Caco-2 (cell line): Measurements from ENCODE around the gene MYO9B. TPM values are rescaled to one million over a fixed set of nuclear protein-coding genes. Genes with fewer than 3 reads are reported as not detected.

Experiments used
- BruUV-seq: library from RNA; stranded (reverse); fragments of 400-500 nt; replicated peaks from 2 replicates; lab custom pipeline; 2021; lab: Mats Ljungman, UMichigan
- CTCF ChIA-PET: fragments of 300-600 bp; sonication (Branson Sonifier 250); formaldehyde crosslinking; loops from one replicate; lab custom pipeline; 2022; ENCODE audit warnings: antibody characterized with exemption; lab: Charles Lee
- POLR2A ChIA-PET: fragments of 300-600 bp; sonication (Branson Sonifier 250); formaldehyde crosslinking; loops from one replicate; lab custom pipeline; 2022; ENCODE audit warnings: antibody characterized with exemption; lab: Charles Lee
- DNase-seq, 2 experiments: peaks; one replicate each; pipeline versions ENCODE4 v3.0.0 to v3.0.0-alpha.2; 2020 to 2022
- H3K27me3 ChIP-seq: replicated peaks from 2 replicates; pipeline ENCODE4 v1.6.0; 2011; ENCODE audit warnings: low read length; ENCODE audit not compliant: control insufficient read depth, insufficient read depth
- H3K36me3 ChIP-seq: 2 replicates; pipeline ENCODE4 v1.5.1; 2011; ENCODE audit warnings: low read length; ENCODE audit not compliant: control insufficient read depth, insufficient read depth
- H3K4me1 ChIP-seq: fragments of 250-450 bp; sonication (Bioruptor Pico); 2 replicates; pipeline ENCODE4 v1.5.1; 2020; ENCODE audit warnings: mild to moderate bottlenecking
- H3K4me3 ChIP-seq: 2 replicates; pipeline ENCODE4 v1.5.1; 2011; ENCODE audit warnings: low read depth, mild to moderate bottlenecking, control low read depth, low read length
- H3K9me3 ChIP-seq: fragments of 250-450 bp; sonication (Bioruptor Pico); 2 replicates; pipeline ENCODE4 v1.5.1; 2020; ENCODE audit warnings: mild to moderate bottlenecking, moderate library complexity
- H3K27ac Mint-ChIP-seq: one replicate; pipeline ENCODE4 v1.8.0; 2022; ENCODE audit warnings: mixed read lengths; ENCODE audit not compliant: unreplicated experiment
- H3K27me3 Mint-ChIP-seq: one replicate; pipeline ENCODE4 v1.8.0; 2022; ENCODE audit warnings: mixed read lengths; ENCODE audit not compliant: insufficient read depth, unreplicated experiment
- H3K36me3 Mint-ChIP-seq: one replicate; pipeline ENCODE4 v1.8.0; 2022; ENCODE audit warnings: mild to moderate bottlenecking, mixed read lengths; ENCODE audit not compliant: insufficient read depth, unreplicated experiment
- H3K4me1 Mint-ChIP-seq: one replicate; pipeline ENCODE4 v1.8.0; 2022; ENCODE audit warnings: low read depth, mixed read lengths; ENCODE audit not compliant: unreplicated experiment
- H3K4me3 Mint-ChIP-seq: one replicate; pipeline ENCODE4 v1.8.0; 2022; ENCODE audit warnings: mild to moderate bottlenecking, moderate library complexity, mixed read lengths; ENCODE audit not compliant: unreplicated experiment
- H3K9me3 Mint-ChIP-seq: one replicate; pipeline ENCODE4 v1.8.0; 2022; ENCODE audit warnings: mixed read lengths; ENCODE audit not compliant: unreplicated experiment
- intact Hi-C: fragments of 100-400 bp; cut with micrococcal nuclease; formaldehyde crosslinking; loops from one replicate; pipeline ENCODE4 v1.10.0; 2022; ENCODE audit not compliant: unreplicated experiment
- total RNA-seq: library from RNA; stranded (reverse); gene quantifications from 2 replicates; pipeline ENCODE4 v1.2.3, GENCODE V29; 2022
- TF ChIP-seq, protein P1 (sequence below), 2 experiments: fragments of 200-600 bp in 1 of 2; IDR thresholded peaks; 1 replicate in 1 of 2; 2 replicates in 1 of 2; pipeline versions ENCODE4 v1.5.1 to v1.8.0; 2011 to 2022; ENCODE audit warnings: antibody characterized with exemption in 1 of 2, control low read depth in 1 of 2, inconsistent platforms in 1 of 2, low read depth in 1 of 2, low read length in 1 of 2, mild to moderate bottlenecking in 1 of 2, moderate library complexity in 1 of 2; ENCODE audit not compliant: insufficient read depth in 1 of 2, severe bottlenecking in 1 of 2, unreplicated experiment in 1 of 2

Gene MYO9B
- total RNA-seq, 1 experiment from 2014 or later = 47.6 TPM

DNA sequence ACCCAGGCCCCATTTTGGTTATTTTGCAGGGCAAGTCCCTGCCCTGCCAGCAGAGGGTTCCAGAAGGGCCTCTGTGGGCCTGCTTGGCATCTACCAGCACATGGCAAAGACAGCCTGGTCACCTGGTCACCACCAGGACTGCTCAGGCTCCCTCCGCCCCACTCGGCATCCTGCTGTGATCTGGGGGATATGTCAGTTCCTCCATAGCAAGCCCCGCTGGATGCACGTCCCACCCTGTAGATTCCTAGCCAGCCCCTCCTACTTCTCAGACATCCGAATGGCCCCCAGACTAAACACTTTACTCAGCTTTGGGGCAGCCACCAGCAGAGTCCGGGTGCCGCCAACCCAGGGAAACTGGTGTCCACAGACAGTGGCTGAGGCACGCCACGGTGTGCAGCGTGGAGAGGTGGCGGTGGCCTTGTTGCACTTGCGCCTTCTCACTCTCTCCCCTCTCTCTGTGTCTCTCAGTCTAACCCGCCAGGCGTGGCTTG lies 107.7 kb downstream of the MYO9B start:
- H3K27ac Mint-ChIP-seq = no peak overlapping the region

DNA sequence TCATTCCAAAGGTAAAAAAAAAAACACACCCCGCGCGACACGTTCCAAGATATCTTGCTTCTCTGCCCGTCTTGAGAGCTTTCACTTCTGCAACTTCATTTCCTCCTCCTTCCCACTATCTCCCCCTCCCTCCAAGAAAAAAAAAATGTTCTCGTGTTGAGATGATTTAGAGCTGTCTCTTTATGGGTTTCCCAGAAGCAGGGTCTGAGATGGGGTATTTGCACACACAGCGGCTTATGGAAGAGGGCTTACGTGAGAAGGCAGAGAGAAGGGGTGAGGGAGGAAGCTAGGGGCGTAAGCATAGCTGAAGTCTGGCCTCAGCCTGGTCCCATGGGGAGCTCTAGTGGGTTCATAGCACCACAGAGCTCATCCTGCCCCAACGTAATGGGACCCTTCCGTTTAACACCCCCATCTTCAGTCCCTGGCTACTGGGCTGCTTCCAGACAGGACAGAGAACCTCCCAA lies 108.3 kb downstream of the MYO9B start:
- H3K4me3 ChIP-seq = no peak overlapping the region
- no peaks in the 10 kb centered on the region for H3K4me1 ChIP-seq
- no peaks in the 10 kb centered on the region for H3K4me1 Mint-ChIP-seq
- no peak for DNase-seq
- CTCF ChIA-PET = interaction anchor here (0.6 kb wide), 1 partner anchor 229 kb away, joined by 4 read pairs; no protein-coding TSS in a partner anchor
- H3K36me3 Mint-ChIP-seq = peaks cover 28% of the 10 kb centered on the region
- TF ChIP-seq, protein P1, sequence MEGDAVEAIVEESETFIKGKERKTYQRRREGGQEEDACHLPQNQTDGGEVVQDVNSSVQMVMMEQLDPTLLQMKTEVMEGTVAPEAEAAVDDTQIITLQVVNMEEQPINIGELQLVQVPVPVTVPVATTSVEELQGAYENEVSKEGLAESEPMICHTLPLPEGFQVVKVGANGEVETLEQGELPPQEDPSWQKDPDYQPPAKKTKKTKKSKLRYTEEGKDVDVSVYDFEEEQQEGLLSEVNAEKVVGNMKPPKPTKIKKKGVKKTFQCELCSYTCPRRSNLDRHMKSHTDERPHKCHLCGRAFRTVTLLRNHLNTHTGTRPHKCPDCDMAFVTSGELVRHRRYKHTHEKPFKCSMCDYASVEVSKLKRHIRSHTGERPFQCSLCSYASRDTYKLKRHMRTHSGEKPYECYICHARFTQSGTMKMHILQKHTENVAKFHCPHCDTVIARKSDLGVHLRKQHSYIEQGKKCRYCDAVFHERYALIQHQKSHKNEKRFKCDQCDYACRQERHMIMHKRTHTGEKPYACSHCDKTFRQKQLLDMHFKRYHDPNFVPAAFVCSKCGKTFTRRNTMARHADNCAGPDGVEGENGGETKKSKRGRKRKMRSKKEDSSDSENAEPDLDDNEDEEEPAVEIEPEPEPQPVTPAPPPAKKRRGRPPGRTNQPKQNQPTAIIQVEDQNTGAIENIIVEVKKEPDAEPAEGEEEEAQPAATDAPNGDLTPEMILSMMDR (IDR thresholded peaks at IDR 0.05; ENCODE audit: insufficient read depth in 1 of 2, low read depth in 1 of 2, low read length in 1 of 2, severe bottlenecking in 1 of 2, unreplicated experiment in 1 of 2) = no peak
- no peaks in the 10 kb centered on the region for H3K27me3 ChIP-seq
- no peak overlapping the region for H3K27ac Mint-ChIP-seq
- H3K9me3 Mint-ChIP-seq = no peaks in the 10 kb centered on the region
- POLR2A ChIA-PET = no interaction called here
- BruUV-seq = no TSS peak
- H3K4me3 Mint-ChIP-seq = no peak overlapping the region
- intact Hi-C loops = no loop called here
- no peaks in the 10 kb centered on the region for H3K27me3 Mint-ChIP-seq
- H3K36me3 ChIP-seq = no peaks in the 10 kb centered on the region
- no peaks in the 10 kb centered on the region for H3K9me3 ChIP-seq

More for the DNA sequence above, 107.7 kb downstream of the MYO9B start:
- intact Hi-C loops = no loop called here
- Histone ChIP-seq H3K4me1 (no peaks in the 10 kb centered on the region), H3K36me3 (no peaks in the 10 kb centered on the region), H3K4me3 (no peak overlapping the region), H3K27me3 (no peaks in the 10 kb centered on the region), H3K9me3 (no peaks in the 10 kb centered on the region)
- Mint-ChIP-seq H3K9me3 (no peaks in the 10 kb centered on the region), H3K36me3 (peaks cover 28% of the 10 kb centered on the region), H3K4me3 (no peak overlapping the region), H3K4me1 (no peaks in the 10 kb centered on the region), H3K27me3 (no peaks in the 10 kb centered on the region)
- ChIA-PET CTCF (no interaction called here), POLR2A (no interaction called here)
- BruUV-seq = no TSS peak
- TF ChIP-seq, protein P1 (IDR thresholded peaks at IDR 0.05; ENCODE audit: insufficient read depth in 1 of 2, low read depth in 1 of 2, low read length in 1 of 2, severe bottlenecking in 1 of 2, unreplicated experiment in 1 of 2) = no peak
- DNase-seq = no peak

DNA sequence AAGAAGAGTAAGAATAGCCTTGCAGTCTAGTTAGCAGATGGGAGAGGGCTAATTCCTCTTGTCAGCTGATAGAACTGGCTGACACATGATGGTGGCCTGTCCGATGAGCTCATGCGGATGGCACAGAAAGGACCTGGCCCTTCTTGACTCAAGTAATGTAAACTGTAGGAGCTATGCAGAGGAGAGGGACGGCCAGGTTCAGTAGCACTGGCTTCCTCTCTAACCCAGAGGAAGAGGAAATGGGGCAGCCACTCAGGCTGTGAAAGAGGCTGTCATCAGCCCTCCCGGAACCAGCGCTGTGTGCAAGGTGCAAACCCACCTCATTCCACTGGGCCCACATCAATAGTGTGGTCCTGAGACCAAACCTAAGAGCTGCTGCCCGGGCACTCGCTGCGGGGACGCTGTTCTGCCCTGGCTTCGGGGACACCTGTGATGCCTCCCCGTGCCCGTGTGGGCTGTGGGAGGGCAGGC lies 108.8 kb downstream of the MYO9B start:
- H3K4me3 Mint-ChIP-seq = no peak overlapping the region
- H3K36me3 Mint-ChIP-seq = peaks cover 31% of the 10 kb centered on the region
- intact Hi-C loops = no loop called here
- BruUV-seq = no TSS peak
- Histone ChIP-seq H3K9me3 (no peaks in the 10 kb centered on the region), H3K4me1 (no peaks in the 10 kb centered on the region), H3K27me3 (no peaks in the 10 kb centered on the region), H3K36me3 (no peaks in the 10 kb centered on the region), H3K4me3 (no peak overlapping the region)
- H3K4me1 Mint-ChIP-seq = no peaks in the 10 kb centered on the region
- CTCF ChIA-PET = interaction anchor here (0.6 kb wide), 1 partner anchor 229 kb away, joined by 4 read pairs; no protein-coding TSS in a partner anchor
- no peaks in the 10 kb centered on the region for H3K27me3 Mint-ChIP-seq
- no peak for DNase-seq
- TF ChIP-seq, protein P1 (IDR thresholded peaks at IDR 0.05; ENCODE audit: insufficient read depth in 1 of 2, low read depth in 1 of 2, low read length in 1 of 2, severe bottlenecking in 1 of 2, unreplicated experiment in 1 of 2) = no peak
- H3K9me3 Mint-ChIP-seq = no peaks in the 10 kb centered on the region
- POLR2A ChIA-PET = no interaction called here
- H3K27ac Mint-ChIP-seq = no peak overlapping the region
